Transverse colon (tissue), 4 donors: ENCODE data around the gene DENND1B. TPM values are rescaled to one million over a fixed set of nuclear protein-coding genes. Genes with fewer than 3 reads are reported as not detected.

Source experiments
- DNase-seq: peaks from one replicate; pipeline ENCODE4 v3.0.0-alpha.2; 2019
- H3K27ac ChIP-seq, 4 donors: fragments of 200-600 bp; sonication (generic); 2 replicates each; pipeline ENCODE4 v1.5.1; 2016 to 2018; ENCODE audit warnings: inconsistent platforms in 4 of 4
- H3K27me3 ChIP-seq: fragments of 200-600 bp; sonication (generic); 2 replicates; pipeline ENCODE4 v1.5.1; 2017; ENCODE audit warnings: inconsistent platforms
- H3K36me3 ChIP-seq, 4 donors: fragments of 200-600 bp; sonication (generic); 2 replicates each; pipeline ENCODE4 v1.5.1; 2017 to 2019; ENCODE audit warnings: inconsistent platforms in 4 of 4
- H3K4me1 ChIP-seq, 4 donors: fragments of 200-600 bp; sonication (generic); 2 replicates each; pipeline ENCODE4 v1.5.1; 2017 to 2020; ENCODE audit warnings: inconsistent platforms in 4 of 4
- H3K4me3 ChIP-seq, 4 donors: fragments of 200-600 bp; sonication (generic); 1 replicate in 1 of 4; 2 replicates in 3 of 4; pipeline versions ENCODE4 v1.5.1 to v1.6.1; 2017 to 2019; ENCODE audit warnings: inconsistent platforms in 4 of 4
- H3K9me3 ChIP-seq, 2 donors: fragments of 200-600 bp; sonication (generic); 2 replicates each; pipeline ENCODE4 v1.5.1; 2017 to 2019; ENCODE audit warnings: inconsistent platforms in 2 of 2
- CTCF ChIP-seq, 5 experiments: fragments of 200-600 bp in 3 of 5; fragments of 450-650 bp in 2 of 5; sonication (generic) in 3 of 5; IDR thresholded peaks; 1 replicate in 2 of 5; 2 replicates in 3 of 5; pipeline ENCODE4 v1.5.1; 2016 to 2017; ENCODE audit warnings: antibody characterized with exemption in 5 of 5, inconsistent platforms in 3 of 5, mild to moderate bottlenecking in 2 of 5, moderate library complexity in 1 of 5
- EP300 ChIP-seq: sonication (generic); formaldehyde crosslinking; IDR thresholded peaks from one replicate; pipeline ENCODE4 v1.6.1; 2017; ENCODE audit warnings: antibody characterized with exemption, low read depth
- POLR2A ChIP-seq: fragments of 450-650 bp; IDR thresholded peaks from one replicate; pipeline ENCODE4 v1.6.1; 2016; ENCODE audit warnings: antibody characterized with exemption, mild to moderate bottlenecking, moderate library complexity
- POLR2AphosphoS5 ChIP-seq, 3 donors: sonication (generic); formaldehyde crosslinking; IDR thresholded peaks; one replicate each; pipeline ENCODE4 v1.6.1; 2016; ENCODE audit warnings: antibody characterized with exemption in 3 of 3
- WGBS, 2 donors: methylation state at CpG; one replicate each; pipeline ENCODE4 v1.1.5; 2018; ENCODE audit warnings: low coverage in 1 of 2; 5-methylcytosine and 5-hydroxymethylcytosine counted together
- in situ Hi-C, 4 donors: fragments of 200-750 bp; cut with MboI; loops; one replicate each; pipeline versions ENCODE4 v1.15.0 to v1.15.1; 2017; ENCODE audit warnings: low sequenced_read_pairs in 3 of 4, low pct_ligation_motif_present in 1 of 4, low pct_unique_long_range_greater_than_20kb in 1 of 4
- intact Hi-C: fragments of 100-400 bp; cut with DNase I; formaldehyde crosslinking; loops from one replicate; pipeline ENCODE4 v1.15.1; 2023; ENCODE audit warnings: low total_unique reads
- total RNA-seq, 4 donors: library from RNA; depleted of rRNA; stranded (reverse); fragments of >200 nt; gene quantifications; one replicate each; pipeline ENCODE4 v1.1.0, GENCODE V29; 2016

The DENND1B gene
- total RNA-seq, result 10 to 100 TPM; 21.9 to 59.9 (median 42.3) TPM

GRCh38 chr1:197775282-197776262 lies at the start of gene DENND1B:
TSS of gene DENND1B (minus strand) at chr1:197775480. CDS start at chr1:197775155, 325 bp downstream.
- no peaks in the 10 kb centered on the region for H3K27me3 ChIP-seq
- peak within 1 kb of the TSS; percentile 93 to 98 (median 95) for H3K27ac ChIP-seq
- TF ChIP-seq POLR2A (peak; percentile 81), CTCF (IDR thresholded peaks at IDR 0.05) (peak; percentile 15 to 46 (median 23)), POLR2AphosphoS5 (IDR thresholded peaks at IDR 0.05) (peak; percentile 47 to 73 (median 73)), EP300 (no peak)
- no peaks in the 10 kb centered on the region for H3K9me3 ChIP-seq
- 0 to 10% methylated on average over 2 to 28 of the region's 51 CpGs for WGBS, 2 donors
- H3K4me1 ChIP-seq, result peaks cover 15 to 71% (median 43%) of the 10 kb centered on the region in 4 donors
- intact Hi-C loops (loop anchor here (1.0 kb wide), 1 partner anchor 127 kb away; the partner anchor contains the start of gene C1orf53), in situ Hi-C loops (no loop called here)
- H3K36me3 ChIP-seq, result no peaks in the 10 kb centered on the region
- DNase-seq, result peak; percentile 91
- H3K4me3 ChIP-seq, result peak within 1 kb of the TSS; percentile 62 to 89 (median 70)

GRCh38 chr1:197814306-197814705 lies 39.0 kb upstream of the DENND1B start:
- Histone ChIP-seq H3K27ac (no peak overlapping the region), H3K9me3 (no peaks in the 10 kb centered on the region), H3K4me1 (no peaks in the 10 kb centered on the region), H3K27me3 (no peaks in the 10 kb centered on the region), H3K4me3 (no peak overlapping the region), H3K36me3 (no peaks in the 10 kb centered on the region)
- in situ Hi-C loops (no loop called here), intact Hi-C loops (no loop called here)
- TF ChIP-seq POLR2A, result no peak
- no peak for TF ChIP-seq CTCF (IDR thresholded peaks at IDR 0.05)
- no peak for TF ChIP-seq POLR2AphosphoS5 (IDR thresholded peaks at IDR 0.05)
- no peak for TF ChIP-seq EP300
- WGBS, 2 donors, result 84 to 94% methylated on average over 2 of the region's 2 CpGs
- no peak for DNase-seq

GRCh38 chr1:197813741-197814140 lies 38.5 kb upstream of the DENND1B start:
- TF ChIP-seq POLR2A (no peak), CTCF (IDR thresholded peaks at IDR 0.05) (no peak), EP300 (no peak), POLR2AphosphoS5 (IDR thresholded peaks at IDR 0.05) (no peak)
- WGBS, 2 donors, result 53 to 71% methylated on average over 2 to 5 of the region's 5 CpGs

GRCh38 chr1:197811769-197812168 lies 36.5 kb upstream of the DENND1B start:
- Histone ChIP-seq H3K4me1 (peaks cover 0 to 16% (median 13%) of the 10 kb centered on the region in 4 donors), H3K9me3 (no peaks in the 10 kb centered on the region), H3K27ac (no peak overlapping the region), H3K4me3 (no peak overlapping the region), H3K27me3 (no peaks in the 10 kb centered on the region), H3K36me3 (no peaks in the 10 kb centered on the region)
- DNase-seq, result no peak
- in situ Hi-C loops (no loop called here), intact Hi-C loops (no loop called here)
- TF ChIP-seq EP300 (no peak), POLR2AphosphoS5 (IDR thresholded peaks at IDR 0.05) (no peak), CTCF (IDR thresholded peaks at IDR 0.05) (no peak), POLR2A (no peak)
- WGBS, 2 donors, result 33 to 83% methylated on average over 1 of the region's 1 CpG

More at GRCh38 chr1:197813741-197814140, 38.5 kb upstream of the DENND1B start:
- no peaks in the 10 kb centered on the region for H3K27me3 ChIP-seq
- H3K9me3 ChIP-seq, result no peaks in the 10 kb centered on the region
- intact Hi-C loops (no loop called here), in situ Hi-C loops (no loop called here)
- H3K4me3 ChIP-seq, result no peak overlapping the region
- H3K4me1 ChIP-seq, result no peaks in the 10 kb centered on the region
- H3K27ac ChIP-seq, result no peak overlapping the region
- DNase-seq, result no peak
- H3K36me3 ChIP-seq, result no peaks in the 10 kb centered on the region
